ENCODE measurements around the gene CLPTM1L.
"Not testable (repeated sequence)": the region's sequence is repeated elsewhere in the genome, so short reads cannot be mapped to it uniquely, and the experiment has no call there.

GRCh38 chr5:1282993-1283728 lies 61.7 kb downstream of the CLPTM1L start:
- not testable (repeated sequence) for TF ChIP-seq CTCF, POLR2AphosphoS5 (IDR thresholded peaks at IDR 0.05)

All from breast epithelium (tissue), 3 donors.